Measurements from ENCODE around the gene GRIPAP1.

GRIPAP1 gene

DNA sequence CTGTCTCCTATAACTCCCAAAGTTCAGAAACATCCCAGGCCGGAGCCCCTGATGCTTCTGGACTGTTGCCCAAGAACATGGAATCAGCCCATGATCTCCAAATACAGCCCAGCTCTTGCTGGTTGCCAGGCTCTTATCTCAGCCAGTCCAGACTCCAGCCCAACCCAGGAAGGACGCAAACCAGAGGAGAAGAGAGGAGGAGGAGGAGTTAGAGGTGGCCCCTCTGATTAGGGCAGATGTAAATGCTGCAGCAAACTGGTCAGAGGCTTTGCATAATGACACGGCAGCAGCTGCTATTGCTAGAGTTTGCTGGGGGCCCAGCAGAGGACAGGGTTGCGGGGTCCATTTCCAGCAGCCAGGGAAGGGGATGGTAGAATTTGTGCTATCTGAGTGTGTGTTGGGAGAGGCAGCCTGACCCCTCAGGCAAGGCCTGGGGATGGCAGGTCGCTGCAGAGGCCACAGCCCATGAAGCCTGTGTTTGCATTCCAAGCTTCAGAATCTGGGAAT is 40.4 kb downstream of the GRIPAP1 start:
- DNase-seq (ENCODE audit: low read depth in 1 of 2, low spot score in 1 of 2): no peak

DNA sequence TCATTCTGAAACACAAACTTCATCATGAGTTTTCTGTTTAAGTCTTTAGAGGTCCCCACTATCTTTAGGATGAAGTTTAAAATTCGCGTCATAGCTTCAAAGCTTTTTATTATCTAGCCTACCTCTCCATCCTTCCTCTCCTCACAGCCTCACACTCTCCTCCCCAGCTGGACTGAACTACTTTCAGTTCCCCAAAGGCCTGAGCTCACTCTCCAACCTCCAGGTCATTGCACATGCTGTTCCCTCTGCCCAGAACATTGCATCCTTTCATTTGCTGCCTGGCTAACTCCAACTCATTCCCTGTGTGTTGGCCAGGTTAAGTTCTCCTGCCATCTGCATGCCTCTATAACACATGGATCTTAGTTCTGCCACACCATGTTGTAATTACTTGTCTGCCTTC is 41.8 kb downstream of the GRIPAP1 start:
- DNase-seq (ENCODE audit: low read depth in 1 of 2, low spot score in 1 of 2): no peak

DNA sequence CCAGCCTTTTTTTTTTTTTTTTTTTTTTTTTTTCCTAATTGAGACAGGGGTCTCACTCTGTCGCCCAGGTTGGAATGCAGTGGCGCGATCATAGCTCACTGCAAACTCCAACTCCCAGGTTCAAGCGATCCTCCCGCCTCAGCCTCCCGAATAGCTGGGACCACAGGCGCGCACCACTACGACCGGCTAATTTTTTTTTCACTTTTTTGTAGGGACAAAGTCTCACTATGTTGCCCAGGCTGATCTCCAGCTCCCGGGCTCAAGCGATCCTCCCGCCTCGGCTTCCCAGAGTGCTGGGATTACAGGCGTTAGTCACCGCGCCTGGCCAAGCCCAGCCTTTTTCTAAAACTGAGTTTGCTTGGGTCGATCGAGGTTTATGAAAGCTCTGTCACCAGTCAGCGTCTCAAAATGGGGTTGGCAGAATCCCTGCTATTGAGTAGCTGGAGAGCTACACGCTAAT is 43.4 kb downstream of the GRIPAP1 start:
- DNase-seq (ENCODE audit: low read depth in 1 of 2, low spot score in 1 of 2): no peak

DNA sequence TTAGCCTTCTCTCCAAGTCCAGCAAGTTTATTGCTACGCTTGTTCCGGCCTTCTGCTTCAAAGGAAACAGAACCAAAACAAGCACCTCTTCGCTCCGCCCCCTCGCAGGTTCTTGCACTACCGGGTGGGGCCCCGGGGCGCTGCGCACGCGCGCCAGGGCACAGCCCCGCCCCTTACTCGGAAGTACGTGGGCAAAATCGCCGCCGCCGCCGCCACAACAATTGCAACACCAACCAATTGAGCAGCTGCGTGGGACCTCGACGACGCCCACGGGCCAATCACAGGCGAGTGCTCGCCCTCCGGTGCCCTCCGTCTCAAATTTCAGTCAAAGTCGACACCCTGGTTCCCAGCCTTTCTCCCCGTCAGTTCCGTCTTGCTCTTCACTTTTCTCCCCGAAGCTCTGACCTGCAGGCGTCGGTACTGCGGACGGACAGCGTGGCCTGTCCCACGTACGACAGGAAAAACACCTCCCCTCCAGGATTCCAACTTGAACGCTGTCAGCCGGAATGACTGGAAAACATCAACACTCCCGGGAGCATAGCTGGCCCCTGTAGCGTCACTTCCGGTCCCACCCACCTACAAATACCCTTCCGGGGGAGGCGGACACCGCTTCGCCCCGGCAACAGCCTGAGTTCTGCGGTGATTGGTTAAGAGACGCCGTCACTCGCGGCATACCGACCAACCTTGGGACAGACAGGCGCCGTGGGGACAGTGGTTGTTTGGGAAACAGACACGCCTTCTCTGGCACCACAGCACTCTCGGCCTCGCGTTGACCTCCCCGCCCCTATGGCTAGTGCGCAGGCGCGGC is 44.0 kb downstream of the GRIPAP1 start:
- peak; percentile 76 to 91 for DNase-seq (ENCODE audit: low read depth in 1 of 2, low spot score in 1 of 2)

DNA sequence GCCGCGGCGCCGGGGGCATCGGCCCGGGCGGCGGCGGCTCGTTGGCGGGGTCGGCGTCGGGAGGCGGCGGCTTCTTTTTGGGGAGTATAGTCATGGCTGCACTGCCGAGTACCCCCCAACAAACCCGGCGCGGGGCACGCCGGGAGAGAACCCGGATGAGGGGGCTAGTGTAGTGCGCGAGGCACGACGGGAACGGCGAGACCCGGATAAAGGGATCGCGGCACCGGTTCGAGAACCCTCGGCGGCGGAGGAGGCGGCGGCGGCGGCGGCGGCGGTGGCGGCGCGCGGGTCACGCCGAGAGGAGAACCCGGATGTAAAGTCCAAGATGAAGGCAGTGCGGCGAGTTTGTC is 44.6 kb downstream of the GRIPAP1 start, which contains the start of gene OTUD5:
Gene OTUD5, minus strand, starts transcription at position 131 of the 350 bp plus-strand sequence. Its CDS starts 37 bp downstream, at position 94.
- peak; percentile 52 to 54 for DNase-seq (ENCODE audit: low read depth in 1 of 2, low spot score in 1 of 2)

DNA sequence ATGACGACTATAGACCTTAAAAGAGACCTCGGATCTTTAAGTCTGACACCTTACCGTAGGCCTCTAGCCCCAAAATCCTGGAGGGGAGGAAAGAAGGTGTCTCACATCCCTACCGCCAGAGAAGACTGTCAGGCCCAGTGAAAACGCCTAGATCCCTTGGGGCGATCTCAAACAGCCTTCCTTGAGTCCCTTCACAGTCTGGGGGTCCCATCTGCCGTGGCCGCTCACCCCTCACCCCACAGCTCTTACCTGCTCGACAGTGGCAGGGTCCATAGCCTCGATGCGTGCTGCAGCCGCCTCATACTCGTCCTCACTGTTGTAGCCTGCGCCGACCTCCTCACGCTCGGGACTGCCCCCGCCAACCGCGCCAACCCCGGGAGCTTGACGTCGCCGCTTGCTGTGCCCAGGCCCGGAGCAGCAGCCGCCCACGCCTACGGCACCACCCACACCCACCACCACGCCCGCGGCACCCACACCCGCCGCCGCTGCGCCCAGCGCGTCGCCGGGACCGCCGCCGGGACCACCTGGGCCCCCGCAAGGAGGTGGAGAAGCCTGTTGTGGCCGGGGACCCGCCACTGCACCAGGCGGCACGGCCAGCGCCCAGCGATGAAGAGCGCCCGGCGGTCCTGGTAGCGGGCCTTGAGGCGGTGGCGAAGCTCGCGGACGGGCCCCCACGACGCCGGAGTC is 45.2 kb downstream of the GRIPAP1 start:
- DNase-seq (ENCODE audit: low read depth in 1 of 2, low spot score in 1 of 2): no peak

DNA sequence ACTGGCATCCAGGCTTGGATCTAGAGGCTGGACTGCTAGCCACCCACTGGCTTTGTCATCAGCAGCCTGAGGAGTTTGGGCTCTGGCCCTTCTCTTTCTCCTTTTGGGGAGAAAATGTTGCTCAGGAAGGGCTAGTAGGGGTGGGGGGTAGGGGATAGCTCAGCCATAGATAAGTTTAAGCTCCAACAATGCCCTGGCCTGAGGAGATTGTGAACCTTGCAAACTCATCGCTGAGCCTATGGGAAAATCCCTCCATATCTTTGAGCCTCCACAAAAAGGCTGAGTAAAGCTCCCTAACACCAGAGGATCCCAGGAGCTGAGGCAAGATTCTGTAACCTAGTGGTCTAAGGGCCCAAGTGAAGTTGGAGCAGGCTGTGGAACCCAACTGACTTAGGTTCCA is 53.5 kb downstream of the GRIPAP1 start:
- no peak for DNase-seq (ENCODE audit: low read depth in 1 of 2, low spot score in 1 of 2)

DNA sequence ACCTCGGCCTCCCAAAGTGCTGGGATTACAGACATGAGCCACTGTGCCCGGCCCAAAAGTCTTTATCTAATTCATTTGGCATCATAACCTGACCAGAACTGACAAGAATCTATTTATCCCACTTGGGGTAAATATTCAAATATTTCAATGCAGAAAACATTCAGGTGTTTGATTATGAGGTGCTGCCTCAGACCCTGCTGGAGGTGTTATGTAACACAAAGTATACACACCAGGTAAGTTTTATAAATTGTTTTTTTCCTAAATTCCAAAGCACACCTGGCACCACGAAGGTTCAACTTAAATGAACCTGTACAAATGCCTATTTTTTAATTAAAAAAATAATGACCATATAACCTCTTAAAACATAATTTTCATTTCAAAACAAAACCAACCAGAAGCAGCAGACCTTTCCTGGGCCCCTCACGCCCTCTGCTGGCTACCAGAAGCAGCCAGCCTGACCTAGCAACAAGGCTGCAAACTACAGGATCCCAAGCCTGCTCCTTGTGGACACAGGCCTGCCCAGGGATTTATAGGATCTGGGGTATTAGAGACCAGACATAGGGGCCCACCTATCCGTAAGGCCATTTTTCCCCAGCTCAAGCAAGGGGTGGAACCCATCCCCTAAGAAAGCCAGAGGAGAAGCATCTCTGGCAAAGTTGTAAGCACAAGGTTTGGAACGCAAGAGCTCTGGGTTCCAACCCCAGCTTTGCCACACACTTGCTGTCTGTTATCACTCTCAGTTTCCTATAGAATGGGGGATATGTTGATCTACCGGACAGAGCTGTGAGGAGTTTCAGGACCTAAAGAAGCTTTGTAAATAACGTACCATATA is 56.3 kb downstream of the GRIPAP1 start:
- DNase-seq (ENCODE audit: low read depth in 1 of 2, low spot score in 1 of 2): no peak

DNA sequence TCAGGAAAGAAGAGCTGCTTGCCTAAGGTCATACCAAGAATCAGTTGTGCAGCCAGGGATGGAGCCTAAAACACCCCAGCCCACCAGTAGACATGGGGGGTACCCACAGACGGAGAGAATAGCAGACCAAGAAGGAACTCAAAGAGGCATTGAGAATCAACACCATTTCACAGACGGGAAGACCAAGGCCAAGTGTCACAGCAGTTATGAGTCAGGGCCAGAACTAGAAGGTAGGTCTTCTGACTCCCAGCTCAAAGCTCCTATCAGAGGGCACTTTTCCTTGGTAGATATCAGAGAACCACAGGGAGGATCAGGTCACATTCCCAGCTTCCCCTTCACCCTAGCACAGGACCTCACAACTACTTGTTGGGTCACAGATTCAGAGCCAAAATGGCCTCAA is 59.2 kb downstream of the GRIPAP1 start:
- no peak for DNase-seq (ENCODE audit: low read depth in 1 of 2, low spot score in 1 of 2)

DNA sequence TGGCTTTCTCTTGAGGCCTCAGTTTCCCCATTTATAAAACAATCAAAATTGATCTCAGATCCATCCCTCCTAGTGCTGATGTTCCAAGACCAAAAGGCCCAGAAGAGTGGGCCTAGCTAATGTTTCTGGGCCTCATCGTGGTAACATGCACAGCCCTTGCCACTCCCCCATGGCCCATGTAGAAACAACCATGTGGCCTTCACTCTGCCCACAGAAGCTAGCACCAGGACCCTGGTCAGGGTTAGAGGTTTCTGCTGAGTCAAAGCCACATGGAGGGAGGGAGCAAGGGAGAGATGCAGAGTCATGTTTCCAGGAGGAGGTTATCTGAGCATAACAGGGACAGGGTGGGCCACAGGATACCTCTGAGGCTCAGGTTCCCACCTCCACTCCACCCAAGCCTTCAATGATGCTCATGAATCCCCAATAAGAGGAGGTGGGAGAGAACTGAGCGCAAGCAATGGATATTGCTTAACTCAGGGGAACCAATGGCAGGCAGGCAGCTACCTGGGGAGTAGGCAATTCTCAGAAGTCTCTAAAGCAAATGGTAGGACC is 61.6 kb downstream of the GRIPAP1 start:
- no peak for DNase-seq (ENCODE audit: low read depth in 1 of 2, low spot score in 1 of 2)

DNA sequence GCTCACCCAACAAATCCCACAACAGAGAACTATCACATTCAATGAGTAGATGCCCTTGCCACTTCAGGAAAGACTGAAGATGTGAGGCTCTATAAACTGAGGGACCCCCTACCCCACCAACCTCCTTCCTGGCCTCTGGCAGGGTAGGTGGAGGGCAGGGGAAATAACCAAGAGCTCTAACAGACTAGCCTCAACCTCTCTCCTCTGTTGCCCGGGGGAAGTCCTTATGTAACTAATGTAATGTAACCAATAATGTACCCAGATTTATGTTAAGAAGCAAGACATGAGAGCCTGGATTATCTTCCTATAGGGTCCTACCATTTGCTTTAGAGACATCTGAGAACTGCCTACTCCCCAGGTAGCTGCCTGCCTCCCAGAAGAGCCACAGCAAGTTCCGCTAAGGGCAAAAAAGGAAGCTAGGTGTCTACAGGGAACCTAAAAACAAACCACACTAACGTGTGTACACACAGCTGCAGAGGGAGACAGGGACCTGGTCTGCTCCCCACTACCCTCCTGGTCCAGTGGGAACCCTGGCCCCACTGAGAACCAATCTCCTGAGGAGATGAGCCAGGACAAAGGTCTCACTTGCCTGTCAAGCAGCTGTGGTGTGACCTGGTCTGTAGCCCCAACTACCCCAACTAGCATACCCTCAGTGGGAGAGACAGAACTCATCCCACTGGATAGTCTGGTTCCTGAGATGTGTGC is 62.4 kb downstream of the GRIPAP1 start:
- DNase-seq (ENCODE audit: low read depth in 1 of 2, low spot score in 1 of 2): no peak

DNA sequence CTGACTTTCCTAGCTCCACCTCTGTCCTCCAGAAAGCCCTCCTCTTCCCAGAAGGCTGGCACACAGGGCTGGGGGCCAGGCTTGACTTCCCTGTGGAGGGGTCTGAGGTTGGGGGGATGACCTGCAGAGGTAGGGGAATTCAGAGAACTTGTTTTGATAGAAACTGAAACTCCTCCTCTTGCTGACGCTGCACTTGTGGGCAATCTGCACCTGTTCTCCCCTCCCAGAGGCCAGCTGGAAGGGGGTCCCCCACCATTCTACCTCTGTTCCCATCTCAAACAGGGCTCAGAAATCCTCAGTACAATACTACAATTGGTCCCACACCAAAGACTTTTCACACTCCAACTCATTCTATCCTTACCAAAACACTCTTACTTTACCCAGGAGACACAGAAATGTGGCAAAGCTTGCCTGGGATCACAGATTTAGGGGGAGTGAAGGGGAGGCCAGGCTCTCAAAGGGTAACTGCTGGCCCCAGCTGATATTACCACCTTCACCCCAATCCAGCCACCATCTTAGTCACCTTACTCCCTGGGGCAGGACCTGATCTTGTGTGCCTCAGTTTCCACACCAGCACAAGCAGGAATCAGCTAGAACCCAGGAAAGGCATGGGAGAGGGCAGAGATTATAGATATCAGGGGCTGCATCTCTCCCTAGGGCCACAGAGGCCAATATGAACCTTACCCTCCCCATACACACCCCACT is 63.2 kb downstream of the GRIPAP1 start:
- peak in 1 of 2 donors; percentile 67 for DNase-seq (ENCODE audit: low read depth in 1 of 2, low spot score in 1 of 2)

DNA sequence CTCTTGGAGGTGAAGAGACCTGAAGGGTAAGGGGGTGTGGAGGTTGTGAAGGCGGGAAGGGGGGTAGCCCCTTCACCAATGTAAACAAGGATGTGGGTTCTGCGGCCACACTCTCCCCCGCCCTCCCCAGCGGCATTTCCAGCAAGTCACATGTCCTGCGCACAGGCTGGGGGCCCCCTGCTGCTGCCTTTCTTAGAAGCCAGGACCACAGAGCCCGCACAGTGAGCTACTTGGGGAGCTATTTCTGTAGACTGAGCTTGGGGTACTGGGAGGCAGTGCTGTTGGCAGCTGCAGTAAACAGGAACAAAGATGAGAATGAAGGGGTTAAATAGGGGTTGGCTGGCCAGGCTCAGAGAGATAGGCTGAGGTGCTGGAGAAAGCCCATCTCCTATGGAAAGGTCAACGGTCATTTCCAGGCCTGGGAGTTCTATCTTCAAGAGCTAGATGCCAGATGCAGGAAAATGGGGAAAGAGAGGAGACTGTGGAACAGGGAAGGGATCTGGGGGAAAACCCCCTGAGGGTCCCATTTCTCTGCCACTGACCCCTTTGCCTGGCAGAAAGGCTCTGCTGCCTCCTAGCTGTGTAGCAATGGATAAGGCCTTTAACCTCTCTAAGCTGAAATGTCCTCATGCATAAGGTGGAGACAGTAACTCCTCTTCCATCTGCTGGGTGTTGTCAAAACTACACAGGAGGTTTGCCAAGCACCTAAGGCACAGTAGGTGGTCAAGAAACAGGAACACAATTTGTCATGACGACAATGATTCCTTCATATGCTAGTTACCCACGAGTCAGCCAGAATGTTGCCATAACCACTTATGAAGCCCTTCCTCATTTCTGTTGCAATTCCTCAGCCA is 64.8 kb downstream of the GRIPAP1 start:
- peak; percentile 57 to 84 for DNase-seq (ENCODE audit: low read depth in 1 of 2, low spot score in 1 of 2)

DNA sequence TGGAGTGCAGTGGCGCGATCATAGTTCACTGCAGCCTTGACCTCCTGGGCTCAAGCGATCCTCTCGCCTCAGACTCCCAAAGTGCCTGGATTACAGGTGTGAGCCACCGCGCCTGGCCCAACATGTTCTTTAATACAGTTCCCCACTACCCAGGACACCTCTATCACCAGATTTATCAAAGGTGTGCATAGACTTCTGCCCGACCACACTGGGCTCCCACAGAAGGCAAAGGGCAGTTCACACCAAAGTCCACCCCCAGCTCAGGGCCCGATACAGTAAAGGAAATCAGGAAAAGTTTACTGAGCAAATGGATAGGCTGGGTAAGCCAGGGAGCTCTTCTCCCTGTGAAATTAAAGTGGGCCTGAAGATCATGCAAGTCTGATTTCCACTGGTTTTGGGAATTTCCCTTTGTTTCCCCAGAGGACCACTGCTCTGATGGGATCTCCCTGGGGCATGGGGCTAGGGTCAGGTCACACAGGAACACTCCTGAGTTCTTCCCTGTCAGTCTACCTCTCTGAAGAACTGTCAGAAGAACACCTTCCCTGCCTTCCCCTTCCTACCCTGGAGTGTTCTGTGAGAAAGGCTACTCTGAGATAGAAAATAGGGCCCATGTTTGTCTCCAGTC is 65.5 kb downstream of the GRIPAP1 start:
- no peak for DNase-seq (ENCODE audit: low read depth in 1 of 2, low spot score in 1 of 2)

DNA sequence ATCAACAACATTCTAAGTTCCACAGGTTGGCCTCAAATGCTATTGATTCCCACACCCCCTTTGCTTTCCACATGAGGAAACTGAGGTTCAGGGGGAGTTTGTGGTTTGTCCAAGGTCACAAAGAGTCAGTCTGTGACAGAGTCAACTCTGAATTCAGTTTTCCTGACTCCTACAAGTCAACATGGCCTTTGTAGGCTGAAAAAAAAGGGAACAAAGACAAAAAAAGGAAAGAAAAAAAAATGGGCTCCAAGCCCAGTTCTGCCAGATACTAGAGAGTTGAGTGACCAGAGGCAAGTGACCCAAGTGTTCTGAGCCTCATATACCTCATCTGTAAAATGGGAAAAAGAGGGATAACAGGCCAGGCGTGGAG is 66.8 kb downstream of the GRIPAP1 start:
- no peak for DNase-seq (ENCODE audit: low read depth in 1 of 2, low spot score in 1 of 2)

DNA sequence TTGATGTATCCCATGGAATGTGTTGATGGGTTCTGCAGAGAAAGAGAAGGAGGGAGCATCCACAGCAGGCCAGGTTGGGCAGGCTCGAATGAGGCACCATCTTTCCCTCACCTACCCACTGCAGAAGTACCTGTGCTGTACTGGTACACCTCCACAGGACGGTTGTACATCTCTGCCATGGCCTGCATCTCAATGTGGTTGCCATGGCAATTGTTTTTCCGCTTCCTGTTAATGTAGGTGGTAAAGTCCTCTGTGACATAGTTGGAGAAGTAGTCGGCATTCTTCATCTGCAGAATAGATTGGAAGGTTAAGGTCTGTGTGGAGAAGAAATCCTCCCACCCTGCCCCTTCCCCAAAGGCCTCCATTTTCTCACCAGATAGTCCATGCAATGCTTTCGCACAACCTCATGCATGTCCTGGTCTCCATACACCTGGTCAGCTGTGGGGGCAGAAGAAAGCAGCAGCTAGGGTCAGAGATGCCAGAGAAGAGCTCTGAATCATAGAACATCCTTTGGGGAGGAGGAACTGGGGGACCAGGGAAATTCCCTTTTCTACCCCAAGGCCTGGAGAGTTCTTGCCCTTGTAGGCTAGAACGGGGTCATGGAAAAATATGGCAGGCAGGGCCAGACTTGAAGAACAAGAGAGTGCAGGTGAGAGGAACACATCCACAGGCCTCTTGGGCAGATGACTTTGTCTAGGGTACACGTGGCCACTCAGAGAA is 67.3 kb downstream of the GRIPAP1 start:
- DNase-seq (ENCODE audit: low read depth in 1 of 2, low spot score in 1 of 2): no peak

DNA sequence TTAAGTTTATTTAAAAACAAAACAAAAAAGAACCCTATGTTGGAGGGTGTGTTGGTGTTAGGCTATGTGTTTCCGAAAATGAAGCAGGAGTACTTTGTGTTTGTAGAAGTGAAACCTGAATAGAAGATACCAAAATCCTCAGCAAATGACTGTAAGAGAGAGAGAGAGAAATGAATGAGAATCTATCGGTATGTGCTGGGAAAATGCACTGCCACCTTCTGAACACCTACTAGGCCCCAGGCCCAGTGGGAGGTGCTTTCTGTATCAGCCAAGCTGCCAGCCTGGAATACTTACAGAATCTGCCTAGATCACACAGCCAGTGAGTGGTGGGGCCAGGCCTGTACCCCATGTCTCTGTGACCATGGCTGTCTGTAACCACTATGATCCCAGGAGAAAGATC is 68.3 kb downstream of the GRIPAP1 start:
- no peak for DNase-seq (ENCODE audit: low read depth in 1 of 2, low spot score in 1 of 2)
